ENCODE results near the gene LAMA3. TPM values are rescaled to one million over a fixed set of nuclear protein-coding genes. Genes with fewer than 3 reads are reported as not detected.
"Not testable (repeated sequence)": the region's sequence is repeated elsewhere in the genome, so short reads cannot be mapped to it uniquely, and the experiment has no call there.

The LAMA3 gene
- total RNA-seq, 6 experiments from 2014 or later = 1.3 to 5.0 (median 3.0) TPM

DNA sequence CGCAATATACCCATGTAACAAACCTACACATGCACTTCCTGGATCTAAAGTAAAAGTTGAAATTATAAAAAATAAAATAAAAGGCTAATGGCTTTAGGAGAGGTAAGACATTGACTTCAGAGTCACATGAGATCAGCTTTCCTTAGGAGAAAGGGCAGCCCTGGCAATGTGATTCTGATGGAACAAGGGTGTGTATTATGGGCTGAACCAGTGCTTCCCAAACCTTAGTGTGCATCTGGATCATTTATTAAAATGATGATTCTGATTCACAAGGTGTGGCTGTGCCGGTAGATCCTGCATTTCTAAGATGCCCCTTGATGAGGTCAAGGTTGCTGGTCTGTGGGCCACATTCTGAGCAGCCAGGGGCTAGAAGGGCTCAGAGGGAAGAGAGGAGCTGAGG lies 42.6 kb downstream of the LAMA3 start:
- TF ChIP-seq, protein P1, sequence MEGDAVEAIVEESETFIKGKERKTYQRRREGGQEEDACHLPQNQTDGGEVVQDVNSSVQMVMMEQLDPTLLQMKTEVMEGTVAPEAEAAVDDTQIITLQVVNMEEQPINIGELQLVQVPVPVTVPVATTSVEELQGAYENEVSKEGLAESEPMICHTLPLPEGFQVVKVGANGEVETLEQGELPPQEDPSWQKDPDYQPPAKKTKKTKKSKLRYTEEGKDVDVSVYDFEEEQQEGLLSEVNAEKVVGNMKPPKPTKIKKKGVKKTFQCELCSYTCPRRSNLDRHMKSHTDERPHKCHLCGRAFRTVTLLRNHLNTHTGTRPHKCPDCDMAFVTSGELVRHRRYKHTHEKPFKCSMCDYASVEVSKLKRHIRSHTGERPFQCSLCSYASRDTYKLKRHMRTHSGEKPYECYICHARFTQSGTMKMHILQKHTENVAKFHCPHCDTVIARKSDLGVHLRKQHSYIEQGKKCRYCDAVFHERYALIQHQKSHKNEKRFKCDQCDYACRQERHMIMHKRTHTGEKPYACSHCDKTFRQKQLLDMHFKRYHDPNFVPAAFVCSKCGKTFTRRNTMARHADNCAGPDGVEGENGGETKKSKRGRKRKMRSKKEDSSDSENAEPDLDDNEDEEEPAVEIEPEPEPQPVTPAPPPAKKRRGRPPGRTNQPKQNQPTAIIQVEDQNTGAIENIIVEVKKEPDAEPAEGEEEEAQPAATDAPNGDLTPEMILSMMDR (IDR thresholded peaks at IDR 0.05) = no peak
- TF ChIP-seq POLR2A (IDR thresholded peaks at IDR 0.05) = no peak
- WGBS (ENCODE audit: insufficient coverage, low coverage, low lambda C conversion rate, missing lambda C conversion rate) = 83% methylated on average over 1 of the region's 2 CpGs
- DNase-seq (no peak), ATAC-seq (no peak)
- no peak overlapping the region for H3K27ac ChIP-seq
- H3K4me1 ChIP-seq = no peaks in the 10 kb centered on the region
- no peaks in the 10 kb centered on the region for H3K27me3 ChIP-seq
- H3K4me3 ChIP-seq = no peak overlapping the region
- intact Hi-C loops (cut with DNase I) = no loop called here
- H3K9me3 ChIP-seq = no peaks in the 10 kb centered on the region
- H3K36me3 ChIP-seq = no peaks in the 10 kb centered on the region

DNA sequence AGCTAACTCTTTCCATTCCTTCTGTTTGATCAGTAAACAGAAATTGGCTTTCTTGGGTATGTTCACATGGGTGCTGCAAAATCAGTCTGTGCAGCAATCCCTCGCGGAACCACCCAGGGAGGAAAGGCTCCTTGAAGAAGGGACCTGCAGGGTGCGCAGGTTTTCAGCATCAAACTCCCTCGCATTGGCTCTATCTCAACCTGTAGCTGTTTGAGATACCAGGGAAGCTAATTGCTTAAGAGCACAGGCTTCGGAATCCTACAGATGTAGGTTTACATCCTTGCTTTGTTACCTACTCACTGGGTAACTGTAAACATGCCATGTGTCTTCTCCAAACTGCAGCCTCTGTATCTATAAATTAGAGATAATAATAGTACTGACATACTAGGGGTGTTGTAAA lies 43.2 kb downstream of the LAMA3 start:
- ATAC-seq (no peak), DNase-seq (no peak)
- no peak for TF ChIP-seq POLR2A (IDR thresholded peaks at IDR 0.05)
- TF ChIP-seq, protein P1 (IDR thresholded peaks at IDR 0.05) = no peak
- H3K27ac ChIP-seq = no peak overlapping the region
- WGBS (ENCODE audit: insufficient coverage, low coverage, low lambda C conversion rate, missing lambda C conversion rate) = 100% methylated on average over 3 of the region's 5 CpGs
- no peaks in the 10 kb centered on the region for H3K4me1 ChIP-seq
- H3K9me3 ChIP-seq = no peaks in the 10 kb centered on the region
- H3K27me3 ChIP-seq = no peaks in the 10 kb centered on the region
- H3K36me3 ChIP-seq = no peaks in the 10 kb centered on the region
- intact Hi-C loops (cut with DNase I) = no loop called here
- H3K4me3 ChIP-seq = no peak overlapping the region

DNA sequence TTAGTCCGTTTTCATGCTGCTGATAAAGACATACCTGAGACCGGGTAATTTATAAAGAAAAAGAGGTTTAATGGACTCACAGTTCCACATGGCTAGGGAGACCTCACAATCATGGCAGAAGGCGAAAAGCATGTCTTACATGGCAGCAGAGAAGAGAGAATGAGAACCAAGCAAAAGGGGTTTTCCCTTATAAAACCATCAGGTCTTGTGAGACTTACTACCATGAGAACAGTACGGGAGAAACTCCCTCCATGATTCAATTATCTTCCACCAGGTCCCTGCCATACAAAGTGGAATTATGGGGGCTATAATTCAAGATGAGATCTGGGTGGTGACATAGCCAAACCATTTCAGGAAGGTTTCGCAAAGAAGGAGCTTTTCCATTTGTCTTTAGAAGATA lies 44.0 kb downstream of the LAMA3 start:
- intact Hi-C loops (cut with DNase I); H3K27me3 ChIP-seq; DNase-seq; H3K27ac ChIP-seq; H3K4me3 ChIP-seq; ATAC-seq; H3K36me3 ChIP-seq; H3K9me3 ChIP-seq; H3K4me1 ChIP-seq: not testable (repeated sequence)
- WGBS (ENCODE audit: insufficient coverage, low coverage, low lambda C conversion rate, missing lambda C conversion rate) = 82% methylated on average over 5 of the region's 5 CpGs

DNA sequence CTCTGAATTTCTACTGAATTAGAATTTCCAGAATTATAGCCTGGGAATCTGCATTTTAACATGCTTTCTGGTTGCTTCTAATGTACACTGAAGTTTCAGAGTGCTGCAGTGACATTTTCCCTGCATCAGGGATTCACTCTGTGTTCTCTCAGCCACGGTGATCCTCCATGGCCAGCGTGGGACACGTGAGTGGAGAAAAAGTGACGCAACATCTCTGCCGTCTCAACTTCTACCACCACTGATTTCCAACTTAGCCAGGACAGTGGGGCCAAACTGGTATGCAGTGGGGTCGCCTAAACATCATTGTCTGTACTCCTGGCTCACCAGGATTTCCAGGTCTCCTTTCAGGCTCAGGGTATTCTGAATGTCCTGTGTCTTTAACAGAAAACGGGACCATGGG lies 44.6 kb downstream of the LAMA3 start:
- TF ChIP-seq POLR2A (IDR thresholded peaks at IDR 0.05) = no peak
- TF ChIP-seq, protein P1 (IDR thresholded peaks at IDR 0.05) = no peak

DNA sequence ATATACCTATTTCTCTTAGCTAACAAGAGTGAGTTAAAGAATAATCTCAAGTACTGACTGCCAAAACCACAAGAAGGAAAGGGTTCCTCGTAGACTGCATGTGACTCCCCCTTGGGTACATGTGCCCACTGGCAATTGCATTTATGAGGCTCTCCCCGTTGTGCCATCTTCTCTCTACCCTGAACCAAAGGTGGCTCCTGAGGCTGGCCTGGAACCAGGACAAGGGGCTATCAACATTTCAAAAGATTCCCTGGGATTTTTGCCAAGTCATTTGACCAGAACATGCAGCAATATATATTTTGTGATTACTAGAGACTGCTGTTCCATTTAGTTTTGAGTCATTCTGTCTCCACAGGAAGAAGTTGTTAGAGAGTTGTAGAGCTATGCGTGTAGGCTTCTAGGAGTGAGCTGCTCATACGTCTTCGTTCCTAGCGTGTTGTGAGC lies 45.8 kb downstream of the LAMA3 start:
- DNase-seq (no peak), ATAC-seq (no peak)
- no peaks in the 10 kb centered on the region for H3K27me3 ChIP-seq
- no peak for TF ChIP-seq POLR2A (IDR thresholded peaks at IDR 0.05)
- TF ChIP-seq, protein P1 (IDR thresholded peaks at IDR 0.05) = no peak
- no peaks in the 10 kb centered on the region for H3K36me3 ChIP-seq
- WGBS (ENCODE audit: insufficient coverage, low coverage, low lambda C conversion rate, missing lambda C conversion rate) = 45% methylated on average over 6 of the region's 6 CpGs
- H3K9me3 ChIP-seq = no peaks in the 10 kb centered on the region
- H3K4me1 ChIP-seq = no peaks in the 10 kb centered on the region
- no peak overlapping the region for H3K4me3 ChIP-seq
- H3K27ac ChIP-seq = no peak overlapping the region
- intact Hi-C loops (cut with DNase I) = no loop called here

More for the DNA sequence above, 44.6 kb downstream of the LAMA3 start:
- H3K27me3 ChIP-seq = no peaks in the 10 kb centered on the region
- H3K4me1 ChIP-seq = no peaks in the 10 kb centered on the region
- no peaks in the 10 kb centered on the region for H3K9me3 ChIP-seq
- intact Hi-C loops (cut with DNase I) = no loop called here
- H3K36me3 ChIP-seq = no peaks in the 10 kb centered on the region
- H3K27ac ChIP-seq = no peak overlapping the region
- H3K4me3 ChIP-seq = no peak overlapping the region
- ATAC-seq (no peak), DNase-seq (no peak)
- 81% methylated on average over 4 of the region's 7 CpGs for WGBS (ENCODE audit: insufficient coverage, low coverage, low lambda C conversion rate, missing lambda C conversion rate)

Measured in right lobe of liver (tissue), 6 donors.